GM12892 (cell line): Measurements from ENCODE around the gene ACADM.
"Not testable (repeated sequence)": the region's sequence is repeated elsewhere in the genome, so short reads cannot be mapped to it uniquely, and the experiment has no call there.

Source experiments
- DNase-seq: peaks from one replicate; pipeline ENCODE4 v3.0.0; 2011; ENCODE audit not compliant: insufficient read length
- FAIRE-seq: peaks from 2 replicates; lab custom pipeline; 2011; peaks lifted over from hg19 to GRCh38; lab: Jason Lieb, UNC
- POLR2A ChIP-seq: IDR thresholded peaks from 2 replicates; pipeline ENCODE4 v1.6.1; 2011; ENCODE audit warnings: low read depth, low read length, control low read depth
- POLR2AphosphoS5 ChIP-seq: IDR thresholded peaks from 2 replicates; pipeline ENCODE4 v1.6.1; 2011; ENCODE audit warnings: low read depth, low read length, control low read depth
- TAF1 ChIP-seq: IDR thresholded peaks from 2 replicates; pipeline ENCODE4 v1.6.1; 2011; ENCODE audit warnings: low read depth, mild to moderate bottlenecking, control low read depth, low read length, borderline replicate concordance

ACADM gene

DNA sequence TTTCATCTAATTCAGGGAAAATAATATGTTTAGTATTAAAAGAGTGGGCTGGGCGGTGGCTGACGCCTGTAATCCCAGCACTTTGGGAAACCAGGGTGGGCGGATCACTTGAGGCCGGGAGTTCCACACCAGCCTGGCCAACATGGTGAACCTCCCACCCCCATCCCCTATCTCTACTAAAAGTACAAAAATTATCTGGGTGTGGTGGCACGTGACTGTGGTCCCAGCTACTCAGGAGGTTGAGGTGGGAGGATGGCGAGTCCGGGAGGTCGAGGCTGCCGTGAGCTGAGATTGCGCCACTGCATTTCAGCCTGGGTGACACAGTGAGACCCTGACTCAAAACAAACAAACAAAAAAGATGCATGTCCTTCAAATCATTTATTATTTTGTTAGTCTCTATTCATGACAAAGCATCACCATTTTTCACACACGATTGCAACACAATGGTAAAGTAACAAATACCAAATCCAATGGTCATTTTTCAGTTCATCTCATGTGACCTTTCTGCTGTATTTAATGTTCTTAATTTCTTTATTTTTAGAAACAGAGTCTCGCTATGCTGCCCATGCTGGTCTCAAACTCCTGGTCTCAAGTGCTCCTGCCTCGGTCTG lies 73.2 kb downstream of the ACADM start:
- DNase-seq (no peak), FAIRE-seq (no peak)
- TF ChIP-seq POLR2A (no peak), POLR2AphosphoS5 (no peak), TAF1 (no peak)

DNA sequence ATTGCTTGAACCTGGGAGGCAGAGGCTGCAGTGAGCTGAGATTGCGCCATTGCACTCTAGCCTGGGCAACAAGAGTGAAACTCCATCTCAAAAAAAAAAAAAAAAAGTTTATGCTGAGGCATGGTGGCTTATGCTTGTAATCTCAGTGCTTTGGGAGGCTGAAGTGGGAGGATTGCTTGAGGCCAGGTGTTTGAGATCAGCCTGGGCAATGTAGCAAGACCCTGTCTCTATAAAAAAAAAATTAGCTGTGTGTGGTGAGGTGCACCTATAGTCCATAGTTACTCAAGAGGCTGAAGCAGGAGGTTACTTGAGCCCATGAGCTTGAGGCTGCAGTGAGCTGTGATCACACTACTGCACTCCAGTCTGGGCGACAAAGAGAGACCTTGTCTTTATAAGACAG lies 77.0 kb downstream of the ACADM start:
- FAIRE-seq, DNase-seq: not testable (repeated sequence)

DNA sequence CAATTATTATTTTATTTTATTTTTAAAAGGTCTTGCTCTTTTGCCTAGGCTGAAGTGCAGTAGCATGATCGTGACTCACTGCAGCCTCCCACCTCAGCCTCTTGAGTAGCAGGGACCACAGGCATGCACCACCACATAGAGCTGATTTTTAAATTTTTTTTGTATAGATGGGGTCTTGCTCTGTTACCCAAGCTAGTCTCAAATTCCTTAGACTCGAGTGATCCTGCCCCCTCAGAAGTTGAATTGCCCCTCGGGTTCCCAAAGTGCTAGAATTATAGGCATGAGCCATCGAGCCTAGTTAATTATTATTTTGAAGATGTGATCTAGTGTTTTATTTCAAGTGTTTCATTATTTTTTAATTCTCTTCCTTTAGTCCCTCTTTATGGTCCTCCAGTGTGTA lies 84.4 kb downstream of the ACADM start:
- FAIRE-seq (no peak), DNase-seq (no peak)
- TF ChIP-seq POLR2A = no peak
- no peak for TF ChIP-seq TAF1
- no peak for TF ChIP-seq POLR2AphosphoS5

DNA sequence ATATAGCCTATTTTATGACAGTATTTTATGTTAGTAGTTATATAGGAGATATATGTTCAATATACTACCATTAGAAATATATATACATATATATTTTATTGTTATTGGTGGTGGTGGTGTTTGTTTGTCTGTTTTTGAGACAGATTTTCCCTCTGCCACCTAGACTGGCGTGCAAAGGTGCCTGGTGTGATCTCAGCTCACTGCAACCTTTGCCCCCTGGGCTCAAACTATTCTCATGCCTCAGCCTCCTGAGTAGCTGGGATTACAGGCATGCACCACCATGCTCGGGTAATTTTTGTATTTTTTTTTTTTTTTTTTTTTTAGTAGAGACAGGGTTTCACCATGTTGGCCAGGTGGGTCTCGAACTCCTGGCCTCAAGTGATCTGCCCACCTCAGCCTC lies 85.6 kb downstream of the ACADM start:
- not testable (repeated sequence) for FAIRE-seq, DNase-seq

DNA sequence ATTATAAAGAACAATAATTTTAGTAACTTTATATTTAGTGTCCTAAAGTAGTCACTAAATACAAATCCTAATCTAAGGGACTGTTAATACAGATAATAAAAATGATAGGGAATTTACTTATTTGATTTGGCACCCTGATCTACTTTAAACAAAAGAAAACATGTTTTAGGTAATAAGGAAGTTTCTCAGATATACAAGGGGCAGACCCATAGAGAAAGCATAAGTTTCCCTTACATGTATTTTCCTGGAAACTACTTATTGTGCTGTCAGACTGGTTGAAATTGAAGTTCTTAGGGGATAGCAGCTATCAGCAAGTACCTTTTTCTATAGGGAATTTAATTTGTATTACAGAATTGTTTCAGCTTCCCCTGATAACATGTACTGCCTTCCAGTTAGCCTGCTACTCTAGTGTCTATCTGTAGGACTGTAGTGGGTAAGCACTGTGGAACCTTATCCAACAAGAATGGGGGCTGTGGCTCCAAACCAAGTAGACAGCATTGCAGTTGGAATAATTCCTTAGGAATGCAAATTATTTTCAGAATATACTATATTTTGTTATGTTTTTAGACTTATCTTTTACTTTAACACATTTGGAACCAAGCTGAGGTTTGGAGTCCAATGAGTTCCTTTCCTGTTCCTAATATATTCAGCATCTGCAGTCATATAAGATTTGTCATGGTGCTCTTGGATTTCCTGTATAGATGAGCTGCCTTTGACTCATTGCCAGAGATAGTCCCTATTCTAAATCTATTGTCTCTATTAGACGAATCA lies 86.9 kb downstream of the ACADM start:
- no peak for TF ChIP-seq TAF1
- TF ChIP-seq POLR2A = no peak
- TF ChIP-seq POLR2AphosphoS5 = no peak
- DNase-seq = no peak
- no peak for FAIRE-seq

DNA sequence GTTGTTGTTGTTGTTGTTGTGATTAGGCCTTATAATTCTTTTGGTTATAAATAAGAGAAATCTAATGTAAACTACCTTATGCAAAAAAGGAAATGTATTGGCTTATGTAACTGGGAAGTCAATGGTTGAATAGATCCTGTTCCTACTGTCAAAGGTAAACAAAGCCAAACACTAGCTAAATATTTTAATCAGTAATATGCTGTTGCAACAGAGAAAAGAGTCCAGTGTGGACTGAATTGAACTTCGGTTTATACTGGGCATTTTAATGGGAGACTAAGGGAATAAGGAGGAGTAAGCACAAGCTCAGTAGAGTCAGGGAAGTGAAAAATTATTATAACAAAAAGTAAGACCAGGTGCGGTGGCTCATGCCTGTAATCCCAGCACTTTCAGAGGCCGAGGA lies 87.6 kb downstream of the ACADM start:
- FAIRE-seq = no peak
- TF ChIP-seq POLR2AphosphoS5 = no peak
- TF ChIP-seq POLR2A = no peak
- TF ChIP-seq TAF1 = no peak
- no peak for DNase-seq
